Measurements from ENCODE around the gene GPX6.

Gene GPX6

DNA sequence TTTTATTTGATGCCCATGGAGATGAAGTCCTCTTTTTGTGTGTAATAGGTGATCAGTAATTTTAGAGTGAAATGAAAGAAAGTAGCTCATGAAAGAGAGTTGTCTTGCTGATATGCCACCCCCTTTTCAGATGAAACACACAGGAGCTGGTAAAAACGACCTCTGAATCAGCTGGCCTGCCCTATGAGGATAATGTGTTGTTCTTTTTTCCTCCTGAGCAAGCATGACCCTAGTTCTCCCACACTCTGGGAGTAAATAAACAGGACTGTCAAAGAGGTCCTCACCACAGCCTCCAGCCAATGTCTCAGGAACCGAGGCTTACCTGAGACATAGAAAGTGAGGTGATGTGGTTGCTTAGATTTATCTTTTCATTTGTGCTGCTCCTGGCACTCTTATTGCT, 39.5 kb upstream of the GPX6 start:
- no peak overlapping the region for H3K4me3 ChIP-seq (replicated peaks; ENCODE audit: insufficient read depth, low read length)
- H3K27ac ChIP-seq (replicated peaks): no peak overlapping the region
- DNase-seq (ENCODE audit: low read depth in 1 of 2, low spot score in 1 of 2): no peak
- no peaks in the 10 kb centered on the region for H3K27me3 ChIP-seq (ENCODE audit: insufficient read depth, poor library complexity, severe bottlenecking)
- TF ChIP-seq, protein P1, sequence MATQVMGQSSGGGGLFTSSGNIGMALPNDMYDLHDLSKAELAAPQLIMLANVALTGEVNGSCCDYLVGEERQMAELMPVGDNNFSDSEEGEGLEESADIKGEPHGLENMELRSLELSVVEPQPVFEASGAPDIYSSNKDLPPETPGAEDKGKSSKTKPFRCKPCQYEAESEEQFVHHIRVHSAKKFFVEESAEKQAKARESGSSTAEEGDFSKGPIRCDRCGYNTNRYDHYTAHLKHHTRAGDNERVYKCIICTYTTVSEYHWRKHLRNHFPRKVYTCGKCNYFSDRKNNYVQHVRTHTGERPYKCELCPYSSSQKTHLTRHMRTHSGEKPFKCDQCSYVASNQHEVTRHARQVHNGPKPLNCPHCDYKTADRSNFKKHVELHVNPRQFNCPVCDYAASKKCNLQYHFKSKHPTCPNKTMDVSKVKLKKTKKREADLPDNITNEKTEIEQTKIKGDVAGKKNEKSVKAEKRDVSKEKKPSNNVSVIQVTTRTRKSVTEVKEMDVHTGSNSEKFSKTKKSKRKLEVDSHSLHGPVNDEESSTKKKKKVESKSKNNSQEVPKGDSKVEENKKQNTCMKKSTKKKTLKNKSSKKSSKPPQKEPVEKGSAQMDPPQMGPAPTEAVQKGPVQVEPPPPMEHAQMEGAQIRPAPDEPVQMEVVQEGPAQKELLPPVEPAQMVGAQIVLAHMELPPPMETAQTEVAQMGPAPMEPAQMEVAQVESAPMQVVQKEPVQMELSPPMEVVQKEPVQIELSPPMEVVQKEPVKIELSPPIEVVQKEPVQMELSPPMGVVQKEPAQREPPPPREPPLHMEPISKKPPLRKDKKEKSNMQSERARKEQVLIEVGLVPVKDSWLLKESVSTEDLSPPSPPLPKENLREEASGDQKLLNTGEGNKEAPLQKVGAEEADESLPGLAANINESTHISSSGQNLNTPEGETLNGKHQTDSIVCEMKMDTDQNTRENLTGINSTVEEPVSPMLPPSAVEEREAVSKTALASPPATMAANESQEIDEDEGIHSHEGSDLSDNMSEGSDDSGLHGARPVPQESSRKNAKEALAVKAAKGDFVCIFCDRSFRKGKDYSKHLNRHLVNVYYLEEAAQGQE (IDR thresholded peaks at IDR 0.05; ENCODE audit: insufficient replicate concordance, low read depth): no peak

DNA sequence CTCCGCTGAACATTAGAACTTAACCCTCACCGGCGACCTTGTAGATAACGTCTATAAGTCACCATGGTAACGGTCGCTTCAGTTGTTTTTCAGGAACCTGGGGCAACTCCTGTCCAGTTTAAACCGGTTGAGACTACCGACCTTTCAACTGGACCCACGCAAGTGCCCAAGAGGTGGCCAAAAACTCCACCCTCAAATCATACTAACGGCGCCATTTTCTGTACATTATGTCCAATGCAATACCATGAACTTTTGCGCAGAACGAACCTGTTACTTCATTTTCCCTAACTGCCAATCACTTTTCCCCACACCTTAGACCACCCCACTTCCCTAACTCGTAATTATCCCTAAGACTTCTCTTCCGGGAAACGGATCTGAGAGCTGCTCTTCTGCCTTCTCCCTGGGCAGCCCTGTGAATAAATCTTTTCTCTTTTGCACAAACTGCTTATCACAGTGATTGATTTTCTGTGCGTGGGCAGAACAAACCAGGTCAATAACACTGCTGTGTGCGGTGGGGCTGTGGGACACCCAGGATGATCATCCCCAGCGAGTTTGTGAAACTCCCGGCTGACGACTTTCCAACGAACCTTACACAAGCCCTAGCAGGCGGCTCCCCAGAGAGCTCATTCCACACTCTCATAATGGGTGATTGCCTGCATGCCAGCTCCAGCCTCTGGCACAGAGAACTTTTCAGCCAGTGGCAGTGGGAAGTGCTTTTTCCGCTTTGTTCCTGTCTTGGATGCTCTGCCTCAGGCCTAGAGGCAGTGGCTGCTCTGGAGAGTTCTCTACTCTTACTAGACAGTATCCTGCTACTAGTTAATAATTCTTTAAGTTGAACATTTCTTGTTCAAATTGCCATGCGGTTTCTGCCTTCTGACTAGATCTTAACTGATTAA, 38.6 kb upstream of the GPX6 start:
- DNase-seq (ENCODE audit: low read depth in 1 of 2, low spot score in 1 of 2): no peak
- Histone ChIP-seq H3K4me3 (replicated peaks; ENCODE audit: insufficient read depth, low read length) (no peak overlapping the region), H3K27me3 (ENCODE audit: insufficient read depth, poor library complexity, severe bottlenecking) (no peaks in the 10 kb centered on the region), H3K27ac (replicated peaks) (no peak overlapping the region)
- TF ChIP-seq SPI1 (IDR thresholded peaks at IDR 0.05; ENCODE audit: borderline replicate concordance, low read depth): no peak
- no peak for TF ChIP-seq POLR2AphosphoS5 (IDR thresholded peaks at IDR 0.05; ENCODE audit: low read depth)
- no peak for TF ChIP-seq GABPA (IDR thresholded peaks at IDR 0.05; ENCODE audit: low read depth)
- TF ChIP-seq, protein P1 (IDR thresholded peaks at IDR 0.05; ENCODE audit: insufficient replicate concordance, low read depth): no peak
- TF ChIP-seq, protein P2, sequence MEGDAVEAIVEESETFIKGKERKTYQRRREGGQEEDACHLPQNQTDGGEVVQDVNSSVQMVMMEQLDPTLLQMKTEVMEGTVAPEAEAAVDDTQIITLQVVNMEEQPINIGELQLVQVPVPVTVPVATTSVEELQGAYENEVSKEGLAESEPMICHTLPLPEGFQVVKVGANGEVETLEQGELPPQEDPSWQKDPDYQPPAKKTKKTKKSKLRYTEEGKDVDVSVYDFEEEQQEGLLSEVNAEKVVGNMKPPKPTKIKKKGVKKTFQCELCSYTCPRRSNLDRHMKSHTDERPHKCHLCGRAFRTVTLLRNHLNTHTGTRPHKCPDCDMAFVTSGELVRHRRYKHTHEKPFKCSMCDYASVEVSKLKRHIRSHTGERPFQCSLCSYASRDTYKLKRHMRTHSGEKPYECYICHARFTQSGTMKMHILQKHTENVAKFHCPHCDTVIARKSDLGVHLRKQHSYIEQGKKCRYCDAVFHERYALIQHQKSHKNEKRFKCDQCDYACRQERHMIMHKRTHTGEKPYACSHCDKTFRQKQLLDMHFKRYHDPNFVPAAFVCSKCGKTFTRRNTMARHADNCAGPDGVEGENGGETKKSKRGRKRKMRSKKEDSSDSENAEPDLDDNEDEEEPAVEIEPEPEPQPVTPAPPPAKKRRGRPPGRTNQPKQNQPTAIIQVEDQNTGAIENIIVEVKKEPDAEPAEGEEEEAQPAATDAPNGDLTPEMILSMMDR (IDR thresholded peaks at IDR 0.05; ENCODE audit: insufficient read depth, low read length): no peak

DNA sequence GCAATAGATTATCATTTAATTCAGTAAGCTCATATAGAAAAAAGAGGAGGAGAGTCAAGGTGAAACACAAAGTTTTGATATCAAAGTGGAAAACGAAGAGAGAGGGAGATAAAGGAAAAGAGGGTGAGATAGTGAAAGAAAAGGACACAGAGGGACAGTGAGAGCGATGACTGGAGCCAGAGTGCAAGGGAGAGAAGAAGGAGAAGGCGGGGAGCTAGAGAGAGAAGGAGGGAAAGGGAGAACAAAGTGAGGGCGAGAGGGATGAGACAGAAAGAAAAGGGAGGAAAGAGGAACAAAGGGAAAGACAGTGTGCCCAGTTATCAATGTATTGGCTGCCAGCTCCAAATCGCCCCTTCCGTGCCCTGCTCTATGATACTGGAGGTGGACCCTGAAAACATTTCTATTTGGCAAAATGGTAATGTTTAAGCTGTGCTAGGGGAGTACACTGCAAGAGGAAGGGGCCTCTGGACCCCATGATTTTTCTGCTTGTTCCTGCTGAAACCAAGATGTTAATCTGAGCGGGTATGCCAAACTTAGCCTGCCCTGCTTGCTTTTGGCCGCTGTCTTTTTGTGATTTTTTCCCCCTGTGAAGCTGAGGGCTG, 37.9 kb upstream of the GPX6 start:
- TF ChIP-seq, protein P1 (IDR thresholded peaks at IDR 0.05; ENCODE audit: insufficient replicate concordance, low read depth): no peak
- TF ChIP-seq POLR2AphosphoS5 (IDR thresholded peaks at IDR 0.05; ENCODE audit: low read depth): no peak
- no peak for TF ChIP-seq SPI1 (IDR thresholded peaks at IDR 0.05; ENCODE audit: borderline replicate concordance, low read depth)
- no peak for TF ChIP-seq GABPA (IDR thresholded peaks at IDR 0.05; ENCODE audit: low read depth)
- TF ChIP-seq, protein P2 (IDR thresholded peaks at IDR 0.05; ENCODE audit: insufficient read depth, low read length): no peak
- no peak overlapping the region for H3K4me3 ChIP-seq (replicated peaks; ENCODE audit: insufficient read depth, low read length)
- DNase-seq (ENCODE audit: low read depth in 1 of 2, low spot score in 1 of 2): no peak
- no peaks in the 10 kb centered on the region for H3K27me3 ChIP-seq (ENCODE audit: insufficient read depth, poor library complexity, severe bottlenecking)
- H3K27ac ChIP-seq (replicated peaks): no peak overlapping the region

All from HL-60 (cell line).